GM18861 (cell line): ENCODE measurements around the gene PNPLA7.
A peak's percentile ranks its signal among the peaks of the same experiment; 100 is the strongest.
"Not testable (repeated sequence)": the region's sequence is repeated elsewhere in the genome, so short reads cannot be mapped to it uniquely, and the experiment has no call there.

Experiments
- ATAC-seq: cut with Tn5 transposase; IDR thresholded peaks from one replicate; pipeline ENCODE4 v1.9.1; 2021; ENCODE audit not compliant: unreplicated experiment

Gene PNPLA7

GRCh38 chr9:137423514-137424291, 126.5 kb downstream of the PNPLA7 start:
- ATAC-seq = peak; percentile 21

GRCh38 chr9:137422604-137423513, 127.3 kb downstream of the PNPLA7 start, which contains the start of the genes EXD3 and NOXA1:
EXD3 (minus strand) TSS chr9:137423162; CDS start chr9:137395357, 27,805 bp downstream.
NOXA1 (plus strand) TSS chr9:137423393; CDS start chr9:137423530, 137 bp downstream.
- ATAC-seq = peak; percentile 73

GRCh38 chr9:137421838-137422603, 128.2 kb downstream of the PNPLA7 start:
- ATAC-seq = no peak

- no peak for ATAC-seq
Observed at GRCh38 chr9:137417161-137418021, 132.8 kb downstream of the PNPLA7 start.

DNA sequence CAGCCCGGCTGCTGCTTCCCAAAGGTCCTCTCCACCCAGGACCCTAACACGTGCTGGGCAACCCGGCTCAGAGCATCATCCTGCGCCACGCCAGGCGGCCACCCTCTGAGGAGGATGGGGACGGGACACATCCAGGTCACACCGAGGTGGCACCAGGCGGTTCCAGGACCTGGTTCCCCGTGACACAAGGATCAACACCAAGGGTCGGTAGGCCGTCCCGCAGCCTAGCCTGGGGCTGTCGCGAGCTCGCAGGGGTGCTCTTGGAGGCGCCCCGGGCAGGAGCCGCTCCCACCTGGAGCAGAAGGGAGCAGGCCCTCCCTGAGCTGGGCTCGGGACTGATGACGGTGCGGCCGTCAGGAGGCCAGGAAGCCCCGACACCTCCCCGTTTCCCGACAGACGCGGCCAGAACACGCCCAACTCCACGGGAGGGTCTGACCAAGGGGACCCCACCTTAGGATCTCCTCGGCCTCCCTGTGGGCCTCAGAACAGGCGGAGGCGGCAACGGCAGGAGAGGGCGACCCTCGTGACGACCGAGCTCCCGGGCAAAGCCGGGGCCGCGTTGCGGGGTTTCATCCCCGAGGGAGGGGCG, 133.5 kb downstream of the PNPLA7 start:
- ATAC-seq = no peak

- ATAC-seq = no peak
Observed at GRCh38 chr9:137416006-137416562, 134.1 kb downstream of the PNPLA7 start.

- ATAC-seq = no peak
Observed at GRCh38 chr9:137415451-137415850, 134.8 kb downstream of the PNPLA7 start.

DNA sequence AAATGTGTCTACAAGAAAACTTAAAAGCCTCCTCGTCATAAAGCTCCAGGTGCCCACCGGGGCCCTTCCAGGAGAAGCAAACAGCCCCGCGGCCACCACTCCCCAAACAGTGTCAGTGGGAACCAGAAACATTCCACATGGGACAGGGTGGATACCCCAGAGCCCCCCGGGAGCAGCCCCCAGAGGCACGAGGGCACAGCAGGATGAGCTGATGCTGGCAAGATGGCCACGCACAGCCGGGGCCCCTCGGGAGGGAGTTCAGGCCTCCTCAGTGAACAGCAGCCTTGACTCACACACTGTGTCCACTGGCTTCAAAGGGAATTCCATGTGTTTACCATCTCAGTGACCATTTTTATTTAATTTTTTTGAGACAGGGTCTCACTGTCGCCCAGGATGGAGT, 137.8 kb downstream of the PNPLA7 start:
- no peak for ATAC-seq

GRCh38 chr9:137411645-137412380, 138.4 kb downstream of the PNPLA7 start:
- no peak for ATAC-seq

- ATAC-seq = no peak
Observed at GRCh38 chr9:137411260-137411644, 138.9 kb downstream of the PNPLA7 start.

DNA sequence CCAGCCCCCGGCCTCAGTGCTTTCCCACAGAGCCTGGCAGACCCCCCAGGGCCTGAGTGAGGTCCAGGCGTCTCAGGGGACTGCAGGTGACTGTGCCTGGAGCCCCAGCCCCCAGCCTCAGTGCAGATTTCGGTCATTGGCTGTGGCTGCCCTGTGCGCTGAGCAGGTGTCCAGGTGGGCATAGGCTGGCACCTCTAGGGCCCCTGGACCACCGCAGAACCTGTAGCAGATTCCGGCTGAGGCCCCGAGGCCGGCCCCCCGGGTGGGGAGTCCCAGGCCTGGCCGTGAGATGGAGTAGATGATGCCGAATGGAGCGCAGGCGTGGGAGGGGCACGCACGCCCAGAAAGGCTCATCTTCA, 139.3 kb downstream of the PNPLA7 start:
- no peak for ATAC-seq

- ATAC-seq = not testable (repeated sequence)
Observed at GRCh38 chr9:137410236-137410890, 139.8 kb downstream of the PNPLA7 start.
